H9 (cell line): ENCODE results near the gene GYG1. TPM values are rescaled to one million over a fixed set of nuclear protein-coding genes. Genes with fewer than 3 reads are reported as not detected.

Source experiments
- DNase-seq: peaks from one replicate; pipeline ENCODE4 v3.0.0-alpha.2; 2017
- H2AFZ ChIP-seq: one replicate; pipeline ENCODE4 v1.6.1; 2013; ENCODE audit warnings: mild to moderate bottlenecking, low read length, control low read depth, moderate library complexity
- H2AK5ac ChIP-seq: 2 replicates; pipeline ENCODE4 v1.6.1; 2013; ENCODE audit warnings: low read length, control low read depth, mixed read lengths; ENCODE audit not compliant: insufficient read length
- H2BK120ac ChIP-seq: one replicate; pipeline ENCODE4 v1.6.1; 2013; ENCODE audit warnings: low read depth, mild to moderate bottlenecking, low read length, control low read depth, inconsistent platforms; ENCODE audit not compliant: poor library complexity, severe bottlenecking
- H2BK12ac ChIP-seq: 2 replicates; pipeline ENCODE4 v1.6.1; 2013; ENCODE audit warnings: low read length, control low read depth, mixed read lengths, low read depth; ENCODE audit not compliant: insufficient read length
- H2BK15ac ChIP-seq: 2 replicates; pipeline ENCODE4 v1.6.1; 2013; ENCODE audit warnings: low read depth, low read length, control low read depth
- H2BK20ac ChIP-seq: one replicate; pipeline ENCODE4 v1.6.1; 2013; ENCODE audit warnings: low read depth, mild to moderate bottlenecking, low read length, control low read depth, inconsistent platforms; ENCODE audit not compliant: poor library complexity, severe bottlenecking
- H2BK5ac ChIP-seq: 2 replicates; pipeline ENCODE4 v1.6.1; 2013; ENCODE audit warnings: low read length, control low read depth, mixed read lengths; ENCODE audit not compliant: insufficient read length
- H3K14ac ChIP-seq: 2 replicates; pipeline ENCODE4 v1.6.1; 2013; ENCODE audit warnings: low read length, control low read depth; ENCODE audit not compliant: insufficient read depth
- H3K18ac ChIP-seq: 2 replicates; pipeline ENCODE4 v1.6.1; 2013; ENCODE audit warnings: low read depth, mild to moderate bottlenecking, mixed read lengths, low read length, control low read depth; ENCODE audit not compliant: insufficient read length
- H3K23ac ChIP-seq: 2 replicates; pipeline ENCODE4 v1.6.1; 2013; ENCODE audit warnings: low read length, control low read depth, mixed read lengths, low read depth; ENCODE audit not compliant: insufficient read length
- H3K23me2 ChIP-seq: 2 replicates; pipeline ENCODE4 v1.6.1; 2013; ENCODE audit warnings: low read depth, mild to moderate bottlenecking, mixed read lengths, low read length, control low read depth; ENCODE audit not compliant: insufficient read length, poor library complexity, severe bottlenecking
- H3K27ac ChIP-seq: 2 replicates; pipeline ENCODE4 v1.5.1; 2013; ENCODE audit warnings: low read length, control low read depth, mixed read lengths, low read depth; ENCODE audit not compliant: insufficient read length
- H3K27me3 ChIP-seq: 2 replicates; pipeline ENCODE4 v1.6.1; 2013; ENCODE audit warnings: low read length, control low read depth, inconsistent platforms; ENCODE audit not compliant: insufficient read depth
- H3K4ac ChIP-seq: 2 replicates; pipeline ENCODE4 v1.6.1; 2013; ENCODE audit warnings: low read depth, mild to moderate bottlenecking, control low read depth, inconsistent platforms, low read length, moderate library complexity
- H3K4me1 ChIP-seq: 2 replicates; pipeline ENCODE4 v1.6.1; 2013; ENCODE audit warnings: low read length, control low read depth, inconsistent platforms; ENCODE audit not compliant: insufficient read depth
- H3K4me2 ChIP-seq: 2 replicates; pipeline ENCODE4 v1.6.1; 2013; ENCODE audit warnings: low read length, control low read depth, mixed read lengths; ENCODE audit not compliant: insufficient read length, insufficient read depth
- H3K56ac ChIP-seq: 2 replicates; pipeline ENCODE4 v1.6.1; 2013; ENCODE audit warnings: low read depth, mild to moderate bottlenecking, mixed read lengths, low read length, control low read depth; ENCODE audit not compliant: insufficient read length
- H3K79me1 ChIP-seq: 2 replicates; pipeline ENCODE4 v1.6.1; 2013; ENCODE audit warnings: low read depth, mild to moderate bottlenecking, moderate library complexity, low read length, control low read depth, inconsistent platforms; ENCODE audit not compliant: insufficient read depth, poor library complexity, severe bottlenecking
- H3K79me2 ChIP-seq: 2 replicates; pipeline ENCODE4 v1.6.1; 2013; ENCODE audit warnings: low read length, control low read depth, inconsistent platforms; ENCODE audit not compliant: insufficient read depth
- H3K9ac ChIP-seq: 2 replicates; pipeline ENCODE4 v1.6.1; 2013; ENCODE audit warnings: low read length, control low read depth, mixed read lengths; ENCODE audit not compliant: insufficient read length; ENCODE audit errors: extremely low read depth
- H3K9me3 ChIP-seq: one replicate; pipeline ENCODE4 v1.6.1; 2013; ENCODE audit warnings: low read depth, low read length, inconsistent platforms; ENCODE audit not compliant: control insufficient read depth
- H3T11ph ChIP-seq: one replicate; pipeline ENCODE4 v1.6.1; 2013; ENCODE audit warnings: mild to moderate bottlenecking, low read length, control low read depth, inconsistent platforms
- H4K20me1 ChIP-seq: one replicate; pipeline ENCODE4 v1.6.1; 2013; ENCODE audit not compliant: control insufficient read depth, insufficient read length, insufficient read depth
- H4K5ac ChIP-seq: 2 replicates; pipeline ENCODE4 v1.6.1; 2013; ENCODE audit warnings: low read depth, mild to moderate bottlenecking, mixed read lengths, low read length, control low read depth; ENCODE audit not compliant: insufficient read length
- H4K8ac ChIP-seq: replicated peaks from 2 replicates; pipeline ENCODE4 v1.6.1; 2013; ENCODE audit warnings: low read length, control low read depth, mixed read lengths, low read depth; ENCODE audit not compliant: insufficient read length
- H4K91ac ChIP-seq: 2 replicates; pipeline ENCODE4 v1.6.1; 2013; ENCODE audit warnings: low read depth, mild to moderate bottlenecking, moderate library complexity, mixed read lengths, low read length, control low read depth; ENCODE audit not compliant: insufficient read length
- H3K27ac Mint-ChIP-seq, 3 experiments: 2 replicates in 2 of 3; 3 replicates in 1 of 3; pipeline ENCODE4 v1.8.0; 2020 to 2021; ENCODE audit warnings: mixed read lengths in 3 of 3, mild to moderate bottlenecking in 1 of 3, moderate library complexity in 1 of 3
- H3K27me3 Mint-ChIP-seq: 2 replicates; pipeline ENCODE4 v1.8.0; 2021; ENCODE audit warnings: low read depth, mild to moderate bottlenecking, moderate library complexity, mixed read lengths
- H3K36me3 Mint-ChIP-seq, 3 experiments: 2 replicates in 2 of 3; 3 replicates in 1 of 3; pipeline ENCODE4 v1.8.0; 2020 to 2021; ENCODE audit warnings: low read depth in 3 of 3, mixed read lengths in 3 of 3; ENCODE audit not compliant: insufficient read depth in 1 of 3
- H3K4me1 Mint-ChIP-seq, 2 experiments: 2 replicates each; pipeline ENCODE4 v1.8.0; 2020; ENCODE audit warnings: mixed read lengths in 2 of 2
- H3K4me3 Mint-ChIP-seq, 2 experiments: 2 replicates in 1 of 2; 3 replicates in 1 of 2; pipeline ENCODE4 v1.8.0; 2020 to 2021; ENCODE audit warnings: mild to moderate bottlenecking in 2 of 2, mixed read lengths in 2 of 2, moderate library complexity in 1 of 2
- H3K9me3 Mint-ChIP-seq, 2 experiments: 2 replicates in 1 of 2; 3 replicates in 1 of 2; pipeline ENCODE4 v1.8.0; 2020; ENCODE audit warnings: mild to moderate bottlenecking in 2 of 2, mixed read lengths in 2 of 2, moderate library complexity in 1 of 2
- CTCF ChIP-seq: fragments of 200-600 bp; sonication (generic); conservative IDR thresholded peaks from 3 replicates; pipeline ENCODE4 v1.8.0; 2021; ENCODE audit warnings: antibody characterized with exemption, mild to moderate bottlenecking
- WGBS: extraction: QIAGEN DNeasy Blood & Tissue Kit; methylation state at CpG from one replicate; pipeline ENCODE4 v1.1.7; 2013; ENCODE audit warnings: missing lambda C conversion rate, low lambda C conversion rate, mixed read lengths; ENCODE audit not compliant: insufficient read length; ENCODE audit errors: extremely low coverage; 5-methylcytosine and 5-hydroxymethylcytosine counted together
- total RNA-seq: library from RNA; stranded (reverse); gene quantifications from 2 replicates; pipeline ENCODE4 v1.2.1, GENCODE V29; 2021

Gene GYG1
- total RNA-seq, 1 experiment from 2014 or later = 31.5 TPM

GRCh38 chr3:149004622-149005021, 13.3 kb downstream of the GYG1 start:
- H4K5ac ChIP-seq = no peak overlapping the region
- H3K27ac ChIP-seq = no peak overlapping the region
- H3K23ac ChIP-seq = no peak overlapping the region
- no peak overlapping the region for H3K4me2 ChIP-seq
- no peaks in the 10 kb centered on the region for H3K27me3 ChIP-seq
- H2BK20ac ChIP-seq = no peak overlapping the region
- H3K79me2 ChIP-seq = no peaks in the 10 kb centered on the region
- Mint-ChIP-seq H3K9me3 (no peaks in the 10 kb centered on the region; a peak in 1 of 5 replicates), H3K27ac (peak overlapping the region; percentile 85 to 94 (median 86); a peak in 5 of 7 replicates), H3K4me1 (peaks cover 26 to 27% of the 10 kb centered on the region in 2 experiments), H3K36me3 (peaks cover 0 to 17% (median 10%) of the 10 kb centered on the region in 3 experiments; a peak in 5 of 7 replicates), H3K27me3 (no peaks in the 10 kb centered on the region), H3K4me3 (no peak overlapping the region)
- H3K18ac ChIP-seq = no peak overlapping the region
- H3K23me2 ChIP-seq = no peaks in the 10 kb centered on the region
- H4K91ac ChIP-seq = no peak overlapping the region
- H2BK12ac ChIP-seq = no peak overlapping the region
- H3T11ph ChIP-seq = no peak overlapping the region
- no peak for TF ChIP-seq CTCF
- H2BK15ac ChIP-seq = no peak overlapping the region
- H3K9ac ChIP-seq = no peak overlapping the region
- H3K56ac ChIP-seq = no peak overlapping the region
- H2BK5ac ChIP-seq = no peak overlapping the region
- H4K8ac ChIP-seq = no peak overlapping the region
- H3K79me1 ChIP-seq = no peaks in the 10 kb centered on the region
- no CpG with 5 or more reads among the region's 4 CpGs for WGBS
- H2BK120ac ChIP-seq = no peak overlapping the region
- DNase-seq = no peak
- H3K4ac ChIP-seq = no peak overlapping the region
- no peak overlapping the region for H2AFZ ChIP-seq
- H3K4me1 ChIP-seq = peaks cover 9% of the 10 kb centered on the region; the same call in 1 of the 2 replicates
- H3K9me3 ChIP-seq = no peaks in the 10 kb centered on the region
- no peaks in the 10 kb centered on the region for H4K20me1 ChIP-seq
- no peak overlapping the region; the same call in 1 of the 2 replicates for H3K14ac ChIP-seq
- H2AK5ac ChIP-seq = no peak overlapping the region
